WTC11 (cell line): ENCODE results near the gene TLCD1. TPM values are rescaled to one million over a fixed set of nuclear protein-coding genes. Genes with fewer than 3 reads are reported as not detected.

ENCODE experiments used
- ATAC-seq: fragments of 200-7000 bp; cut with Tn5 transposase; 2 replicates; pipeline ENCODE4 v1.10.0; 2021; ENCODE audit warnings: mild to moderate bottlenecking, moderate library complexity
- CTCF ChIA-PET: fragments of 300-600 bp; sonication (Branson Sonifier 250); formaldehyde crosslinking; loops from one replicate; lab custom pipeline; 2021; ENCODE audit warnings: antibody characterized with exemption; lab: Charles Lee
- POLR2A ChIA-PET: fragments of 350-600 bp; sonication (Branson Sonifier 250); formaldehyde crosslinking; loops from one replicate; lab custom pipeline; 2021; ENCODE audit warnings: antibody characterized with exemption; lab: Charles Lee
- DNase-seq: peaks from one replicate; pipeline ENCODE4 v3.0.0; 2021; ENCODE audit warnings: low spot score
- H3K27ac Mint-ChIP-seq: 2 replicates; pipeline ENCODE4 v1.8.0; 2021; ENCODE audit warnings: mixed read lengths
- H3K27me3 Mint-ChIP-seq: 2 replicates; pipeline ENCODE4 v1.8.0; 2021; ENCODE audit warnings: low read depth, mild to moderate bottlenecking, moderate library complexity, mixed read lengths
- H3K36me3 Mint-ChIP-seq: 2 replicates; pipeline ENCODE4 v1.8.0; 2021; ENCODE audit warnings: mixed read lengths
- H3K4me1 Mint-ChIP-seq: 2 replicates; pipeline ENCODE4 v1.8.0; 2022; ENCODE audit warnings: mixed read lengths
- H3K4me3 Mint-ChIP-seq: 2 replicates; pipeline ENCODE4 v1.8.0; 2021; ENCODE audit warnings: mild to moderate bottlenecking, moderate library complexity, mixed read lengths
- H3K9me3 Mint-ChIP-seq: 2 replicates; pipeline ENCODE4 v1.8.0; 2021; ENCODE audit warnings: mixed read lengths
- ATF2 ChIP-seq: sonication (generic); formaldehyde crosslinking; IDR thresholded peaks from 2 replicates; pipeline ENCODE4 v1.8.1; 2022; ENCODE audit warnings: low read depth, missing genetic modification reagents, borderline replicate concordance
- CREB1 ChIP-seq: sonication (generic); formaldehyde crosslinking; IDR thresholded peaks from 2 replicates; pipeline ENCODE4 v1.8.0; 2023; ENCODE audit warnings: mild to moderate bottlenecking, missing genetic modification reagents
- CREM ChIP-seq: sonication (generic); formaldehyde crosslinking; IDR thresholded peaks from 2 replicates; pipeline ENCODE4 v1.8.1; 2022; ENCODE audit warnings: mild to moderate bottlenecking, missing genetic modification reagents, moderate library complexity
- CTCF ChIP-seq: fragments of 200-600 bp; IDR thresholded peaks from 2 replicates; pipeline ENCODE4 v1.8.0; 2022; ENCODE audit warnings: antibody characterized with exemption
- ELF4 ChIP-seq: sonication (generic); formaldehyde crosslinking; IDR thresholded peaks from 2 replicates; pipeline ENCODE4 v1.8.1; 2022; ENCODE audit warnings: low read depth, mild to moderate bottlenecking, moderate library complexity, missing genetic modification reagents
- ESRRA ChIP-seq: sonication (generic); formaldehyde crosslinking; IDR thresholded peaks from 2 replicates; pipeline ENCODE4 v1.8.1; 2022; ENCODE audit warnings: mild to moderate bottlenecking, missing genetic modification reagents, borderline replicate concordance
- ETV6 ChIP-seq: sonication (generic); formaldehyde crosslinking; IDR thresholded peaks from 2 replicates; pipeline ENCODE4 v1.8.1; 2022; ENCODE audit warnings: mild to moderate bottlenecking, missing genetic modification reagents
- FOXP1 ChIP-seq: sonication (generic); formaldehyde crosslinking; IDR thresholded peaks from 2 replicates; pipeline ENCODE4 v1.8.0; 2022; ENCODE audit warnings: missing genetic modification reagents, mild to moderate bottlenecking, moderate library complexity, borderline replicate concordance
- IRF1 ChIP-seq: sonication (generic); formaldehyde crosslinking; IDR thresholded peaks from 2 replicates; pipeline ENCODE4 v1.8.0; 2023; ENCODE audit warnings: missing genetic modification reagents
- KAT7 ChIP-seq: sonication (generic); formaldehyde crosslinking; IDR thresholded peaks from 2 replicates; pipeline ENCODE4 v1.8.1; 2023; ENCODE audit warnings: missing genetic modification reagents, mild to moderate bottlenecking, borderline replicate concordance
- SMAD3 ChIP-seq: sonication (generic); formaldehyde crosslinking; IDR thresholded peaks from 2 replicates; pipeline ENCODE4 v1.8.0; 2022; ENCODE audit warnings: missing genetic modification reagents, mild to moderate bottlenecking, borderline replicate concordance
- SMAD4 ChIP-seq: sonication (generic); formaldehyde crosslinking; IDR thresholded peaks from 2 replicates; pipeline ENCODE4 v1.8.0; 2022; ENCODE audit warnings: mild to moderate bottlenecking, missing genetic modification reagents
- SP1 ChIP-seq: sonication (generic); formaldehyde crosslinking; conservative IDR thresholded peaks from 2 replicates; pipeline ENCODE4 v1.8.1; 2022; ENCODE audit warnings: missing genetic modification reagents
- TEAD1 ChIP-seq: sonication (generic); formaldehyde crosslinking; IDR thresholded peaks from 2 replicates; pipeline ENCODE4 v1.8.0; 2022; ENCODE audit warnings: mild to moderate bottlenecking, missing genetic modification reagents
- ZNF219 ChIP-seq: sonication (generic); formaldehyde crosslinking; IDR thresholded peaks from 2 replicates; pipeline ENCODE4 v1.8.0; 2023; ENCODE audit warnings: missing genetic modification reagents, mild to moderate bottlenecking, borderline replicate concordance
- ZNF232 ChIP-seq: sonication (generic); formaldehyde crosslinking; IDR thresholded peaks from 2 replicates; pipeline ENCODE4 v1.8.0; 2022; ENCODE audit warnings: mild to moderate bottlenecking, missing genetic modification reagents
- ZNF263 ChIP-seq: sonication (generic); formaldehyde crosslinking; IDR thresholded peaks from 2 replicates; pipeline ENCODE4 v1.8.1; 2022; ENCODE audit warnings: low read depth, mild to moderate bottlenecking, moderate library complexity, missing genetic modification reagents
- total RNA-seq: library from RNA; stranded (reverse); gene quantifications from 3 replicates; pipeline ENCODE4 v1.2.3, GENCODE V29; 2021
- TF ChIP-seq, protein P1 (sequence below): sonication (generic); formaldehyde crosslinking; IDR thresholded peaks from 2 replicates; pipeline ENCODE4 v1.8.0; 2022; ENCODE audit warnings: mild to moderate bottlenecking, missing genetic modification reagents
- TF ChIP-seq, protein P2 (sequence below): sonication (generic); formaldehyde crosslinking; IDR thresholded peaks from 2 replicates; pipeline ENCODE4 v1.8.1; 2023; ENCODE audit warnings: mild to moderate bottlenecking, moderate library complexity, missing genetic modification reagents
- TF ChIP-seq, protein P3 (sequence below): fragments of 250-450 bp; sonication (Bioruptor Pico); conservative IDR thresholded peaks from 2 replicates; pipeline ENCODE4 v1.9.0; 2021; ENCODE audit warnings: mild to moderate bottlenecking

Gene TLCD1
- total RNA-seq, 1 experiment from 2014 or later, result 36.0 TPM

DNA sequence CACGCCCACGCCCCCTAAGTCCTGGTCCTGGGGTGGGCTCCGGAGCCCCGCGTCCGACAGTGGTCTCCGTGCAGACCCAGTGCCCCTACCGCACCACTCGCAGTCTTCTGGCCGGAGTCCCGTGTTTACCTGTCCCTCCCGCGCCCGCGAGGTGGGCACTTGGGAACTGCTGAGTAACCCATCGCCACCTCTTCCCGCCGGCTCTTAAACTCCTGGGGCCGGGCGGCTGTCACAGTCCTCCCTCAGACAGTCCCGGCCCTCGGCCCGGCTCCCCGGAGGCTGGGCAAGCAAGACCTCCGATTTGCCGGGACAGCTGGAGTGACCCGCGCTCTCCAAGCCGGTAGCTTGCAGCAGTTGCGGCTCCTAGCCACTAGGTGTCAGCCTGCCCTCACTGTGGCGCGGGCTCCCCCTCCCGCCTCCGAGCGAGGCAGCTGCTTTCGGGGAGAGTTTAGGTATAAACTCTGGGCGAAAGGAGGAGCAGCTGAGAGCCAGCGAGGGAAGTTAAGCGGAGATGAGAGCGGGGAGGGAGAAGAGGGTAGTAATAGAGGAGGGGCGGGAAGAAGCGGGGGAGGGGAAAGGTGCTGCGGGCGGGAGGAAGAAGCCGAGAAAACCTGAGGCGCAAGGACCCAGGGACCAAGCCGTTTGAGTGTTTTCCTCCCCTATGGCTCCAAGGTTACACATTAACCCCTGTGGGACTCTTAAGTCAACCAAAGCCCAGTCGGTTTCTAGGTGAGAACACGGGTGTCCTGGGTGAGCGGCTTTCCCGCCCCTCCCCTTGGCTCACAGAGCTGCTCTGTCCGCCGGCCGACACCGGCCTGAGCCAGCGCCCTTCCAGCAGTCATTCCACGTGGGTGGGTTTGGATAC is 826 bp upstream of the TLCD1 start (continued):
- TF ChIP-seq ESRRA (CRISPR knock-in tag) (0 out of 2 replicates have a peak, but pooled peaks have one; percentile 31), FOXP1 (CRISPR knock-in tag) (0 out of 2 replicates have a peak, but pooled peaks have one; percentile 45), TEAD1 (CRISPR knock-in tag) (peak; percentile 70), CTCF (peak; percentile 96), ELF4 (CRISPR knock-in tag) (no peak), IRF1 (CRISPR knock-in tag) (no peak), SP1 (CRISPR knock-in tag) (peak; percentile 77; the same call in 1 of the 2 replicates)

GRCh38 chr17:28725660-28726225 is 290 bp downstream of the TLCD1 start:
- no peaks in the 10 kb centered on the region for H3K9me3 Mint-ChIP-seq
- POLR2A ChIA-PET, result interaction anchor here (0.6 to 6.4 kb wide), 12 partner anchors 13 to 454 kb away, joined by 3 to 310 read pairs (median 10); partner anchors contain the start of genes DHRS13, FAM222B, MYO18A and PHF12
- peak overlapping the region; percentile 98 for H3K27ac Mint-ChIP-seq
- H3K4me1 Mint-ChIP-seq, result peaks cover 50% of the 10 kb centered on the region
- ATAC-seq, result peak; percentile 43
- DNase-seq, result peak; percentile 77
- CTCF ChIA-PET, result interaction anchor here (0.6 to 12.2 kb wide), 32 partner anchors 9 to 391 kb away, joined by 4 to 541 read pairs (median 12); partner anchors contain the start of genes BLTP2, DHRS13, ERAL1 and FAM222B
- H3K36me3 Mint-ChIP-seq, result peaks cover 38% of the 10 kb centered on the region
- peak overlapping the region; percentile 93 for H3K4me3 Mint-ChIP-seq
- H3K27me3 Mint-ChIP-seq, result no peaks in the 10 kb centered on the region
- TF ChIP-seq ATF2 (CRISPR knock-in tag) (0 out of 2 replicates have a peak, but pooled peaks have one; percentile 10), CREB1 (peak; percentile 60; the same call in 1 of the 2 replicates), KAT7 (CRISPR knock-in tag) (peak; percentile 90; the same call in 1 of the 2 replicates), CTCF (no peak), ZNF263 (CRISPR knock-in tag) (no peak), ETV6 (CRISPR knock-in tag) (no peak), CREM (0 out of 2 replicates have a peak, but pooled peaks have one; percentile 53), TEAD1 (CRISPR knock-in tag) (peak; percentile 62), ZNF232 (CRISPR knock-in tag) (peak; percentile 72), ZNF219 (CRISPR knock-in tag) (no peak), SMAD3 (CRISPR knock-in tag) (peak; percentile 79; the same call in 1 of the 2 replicates), SMAD4 (peak; percentile 25; the same call in 1 of the 2 replicates)
- TF ChIP-seq, protein P1, sequence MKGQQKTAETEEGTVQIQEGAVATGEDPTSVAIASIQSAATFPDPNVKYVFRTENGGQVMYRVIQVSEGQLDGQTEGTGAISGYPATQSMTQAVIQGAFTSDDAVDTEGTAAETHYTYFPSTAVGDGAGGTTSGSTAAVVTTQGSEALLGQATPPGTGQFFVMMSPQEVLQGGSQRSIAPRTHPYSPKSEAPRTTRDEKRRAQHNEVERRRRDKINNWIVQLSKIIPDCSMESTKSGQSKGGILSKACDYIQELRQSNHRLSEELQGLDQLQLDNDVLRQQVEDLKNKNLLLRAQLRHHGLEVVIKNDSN (CRISPR knock-in tag), result peak; percentile 52
- TF ChIP-seq, protein P2, sequence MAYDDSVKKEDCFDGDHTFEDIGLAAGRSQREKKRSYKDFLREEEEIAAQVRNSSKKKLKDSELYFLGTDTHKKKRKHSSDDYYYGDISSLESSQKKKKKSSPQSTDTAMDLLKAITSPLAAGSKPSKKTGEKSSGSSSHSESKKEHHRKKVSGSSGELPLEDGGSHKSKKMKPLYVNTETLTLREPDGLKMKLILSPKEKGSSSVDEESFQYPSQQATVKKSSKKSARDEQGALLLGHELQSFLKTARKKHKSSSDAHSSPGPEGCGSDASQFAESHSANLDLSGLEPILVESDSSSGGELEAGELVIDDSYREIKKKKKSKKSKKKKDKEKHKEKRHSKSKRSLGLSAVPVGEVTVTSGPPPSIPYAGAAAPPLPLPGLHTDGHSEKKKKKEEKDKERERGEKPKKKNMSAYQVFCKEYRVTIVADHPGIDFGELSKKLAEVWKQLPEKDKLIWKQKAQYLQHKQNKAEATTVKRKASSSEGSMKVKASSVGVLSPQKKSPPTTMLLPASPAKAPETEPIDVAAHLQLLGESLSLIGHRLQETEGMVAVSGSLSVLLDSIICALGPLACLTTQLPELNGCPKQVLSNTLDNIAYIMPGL (CRISPR knock-in tag), result peak; percentile 13; the same call in 1 of the 2 replicates
- TF ChIP-seq, protein P3, sequence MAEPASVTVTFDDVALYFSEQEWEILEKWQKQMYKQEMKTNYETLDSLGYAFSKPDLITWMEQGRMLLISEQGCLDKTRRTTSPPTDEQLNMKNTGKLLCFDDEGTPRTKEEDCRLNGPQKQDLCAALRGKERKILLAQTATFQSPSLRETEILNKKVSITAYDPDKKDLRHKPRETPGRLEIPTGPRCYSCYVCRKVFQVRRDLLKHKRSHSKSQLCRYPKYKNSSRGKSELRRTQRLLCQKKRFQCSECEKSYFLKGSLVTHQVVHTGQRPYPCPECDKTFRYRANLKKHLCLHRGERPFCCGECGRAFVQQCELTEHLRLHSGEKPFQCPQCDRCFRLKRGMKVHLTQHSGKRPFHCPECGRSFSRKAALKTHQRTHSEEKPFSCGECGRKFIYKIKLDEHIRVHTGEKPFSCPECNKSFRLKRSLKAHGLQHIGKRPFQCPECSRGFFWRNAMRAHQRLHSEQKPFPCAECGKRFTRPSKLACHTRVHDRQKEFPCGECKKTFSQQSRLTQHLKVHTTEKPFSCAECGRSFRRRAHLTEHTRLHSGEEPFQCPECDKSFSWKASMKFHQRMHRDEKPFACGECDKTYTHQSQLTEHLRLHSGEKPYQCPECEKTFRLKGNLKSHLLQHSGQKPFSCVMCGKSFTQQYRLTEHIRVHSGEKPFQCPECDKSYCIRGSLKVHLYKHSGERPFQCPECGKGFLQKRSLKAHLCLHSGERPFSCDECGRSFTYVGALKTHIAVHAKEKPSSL (CRISPR knock-in tag), result no peak
